Measurements from ENCODE around the gene TRMT1.

TRMT1 gene

DNA sequence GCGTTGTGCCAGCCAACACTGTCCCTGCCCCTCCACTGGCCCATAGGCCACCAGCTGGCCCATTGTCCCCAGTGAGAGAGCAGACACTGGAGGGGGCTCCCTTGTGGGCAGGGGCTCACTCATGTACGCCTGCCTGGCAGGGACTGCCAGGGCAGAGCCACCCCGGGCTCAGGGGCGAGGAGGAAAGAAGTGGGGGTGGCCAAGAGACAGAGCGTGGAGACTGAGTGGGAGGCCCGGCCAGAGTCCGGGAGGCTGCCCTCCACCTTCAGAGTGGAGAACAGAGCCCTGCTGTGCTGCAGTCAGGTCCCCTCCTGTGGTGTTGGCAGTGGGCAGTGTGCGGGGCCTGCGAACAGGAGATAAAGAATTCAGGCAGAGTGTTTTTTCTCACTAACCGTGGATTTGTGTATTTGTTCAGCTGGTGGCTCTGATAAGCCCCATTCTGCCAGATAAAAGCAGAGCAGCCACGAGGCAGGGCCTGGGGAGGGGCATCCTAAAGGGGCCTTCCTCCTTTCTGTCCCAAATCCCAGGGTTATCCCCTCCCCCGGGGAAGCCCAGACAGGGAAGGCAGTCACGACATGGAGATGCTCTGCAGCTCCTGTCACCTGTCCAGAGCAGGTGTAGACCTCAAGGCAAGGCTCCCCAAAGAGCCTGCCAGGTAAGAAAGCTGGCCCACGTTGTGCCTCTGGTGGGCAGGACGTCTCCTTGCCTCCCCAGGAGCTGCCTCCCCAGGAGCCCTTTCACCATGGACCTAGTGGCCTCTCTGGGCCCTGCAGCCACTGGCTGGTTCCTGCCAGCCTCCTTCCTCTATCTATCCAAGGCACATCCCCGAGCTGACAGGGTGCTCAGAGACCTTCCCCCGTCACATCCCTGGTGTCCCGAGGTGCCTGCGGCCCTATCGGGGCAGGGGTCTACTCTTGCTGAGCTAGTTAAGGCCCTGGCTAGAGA, 46.9 kb downstream of the TRMT1 start:
- DNase-seq: no peak

DNA sequence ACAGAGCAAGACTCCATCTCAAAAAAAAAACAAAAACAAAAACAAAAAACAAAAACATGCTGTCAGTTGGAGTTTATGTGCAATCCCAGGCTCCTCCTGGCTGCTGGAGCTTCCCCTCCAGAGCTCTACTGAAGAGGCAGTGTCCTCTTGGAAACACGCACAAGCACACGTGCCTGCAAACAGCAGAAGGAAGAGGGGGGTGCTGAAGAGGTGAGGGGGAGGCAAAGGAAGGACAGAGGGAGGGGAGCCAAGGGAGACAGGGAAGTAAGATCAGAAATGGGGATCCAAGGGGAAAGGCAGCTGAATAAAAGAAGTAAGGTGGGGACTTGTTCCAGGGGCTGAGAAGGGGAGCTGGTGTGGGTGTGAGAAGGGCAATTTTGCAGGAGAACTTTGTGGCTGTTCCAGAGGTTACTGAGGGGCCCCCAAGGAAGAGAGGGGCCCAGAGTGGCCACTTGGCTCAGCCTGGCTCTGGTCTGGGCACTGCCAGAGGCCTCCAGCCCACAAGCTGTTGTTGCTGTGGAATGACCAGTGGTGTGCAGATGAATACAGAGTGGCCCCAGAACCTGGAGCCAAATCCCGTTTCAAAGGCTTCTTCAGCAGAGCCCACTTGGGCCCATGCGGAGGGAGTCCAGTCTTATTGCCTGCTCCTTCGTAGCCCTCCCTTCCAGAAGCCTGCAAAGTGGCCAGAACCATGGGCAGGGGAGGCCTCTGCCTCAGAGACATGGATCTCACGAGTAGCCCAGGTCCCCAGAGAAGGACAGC, 48.3 kb downstream of the TRMT1 start:
- no peak for DNase-seq

DNA sequence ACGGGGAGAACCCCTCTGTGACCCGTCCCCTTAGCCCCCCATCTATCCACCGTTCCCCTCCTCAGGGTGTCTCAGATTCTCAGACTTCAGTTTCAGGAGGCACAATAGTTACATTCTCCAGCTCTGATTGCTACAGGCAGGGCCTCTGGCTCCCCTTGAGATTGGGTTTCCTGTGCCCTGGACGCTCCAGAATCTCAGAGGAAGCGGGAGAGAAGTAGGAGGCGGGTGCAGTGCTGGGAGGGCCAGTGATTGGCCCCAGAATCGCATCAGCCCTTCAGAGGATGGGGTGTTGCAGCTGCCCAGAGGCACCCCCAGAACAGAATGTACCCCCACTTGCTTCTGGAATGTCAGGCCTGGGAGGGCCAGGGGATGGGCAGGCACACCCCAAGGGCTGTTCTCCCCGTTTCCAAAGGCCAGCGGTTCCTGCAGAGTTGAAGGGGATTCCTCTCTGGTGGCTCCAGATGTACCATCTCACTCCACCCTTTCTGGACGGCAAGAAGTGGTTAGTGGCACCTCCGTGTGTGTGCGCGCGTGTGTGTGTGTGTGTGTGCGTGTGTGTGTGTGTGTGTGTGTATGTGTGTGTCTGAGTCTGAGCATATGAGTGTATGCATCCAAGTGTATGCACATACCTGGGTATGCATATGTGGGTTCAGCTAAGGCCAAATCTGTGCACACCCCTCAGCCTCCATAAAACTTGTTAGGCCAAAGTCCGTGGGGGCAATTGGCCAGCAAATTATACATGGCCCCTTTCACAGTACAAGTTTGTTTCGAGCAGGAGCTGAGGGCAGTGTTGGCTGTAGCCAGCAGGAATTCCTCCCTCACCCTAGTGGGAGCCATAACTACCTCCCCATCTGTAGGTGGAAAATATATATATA, 49.4 kb downstream of the TRMT1 start:
- no peak for DNase-seq

DNA sequence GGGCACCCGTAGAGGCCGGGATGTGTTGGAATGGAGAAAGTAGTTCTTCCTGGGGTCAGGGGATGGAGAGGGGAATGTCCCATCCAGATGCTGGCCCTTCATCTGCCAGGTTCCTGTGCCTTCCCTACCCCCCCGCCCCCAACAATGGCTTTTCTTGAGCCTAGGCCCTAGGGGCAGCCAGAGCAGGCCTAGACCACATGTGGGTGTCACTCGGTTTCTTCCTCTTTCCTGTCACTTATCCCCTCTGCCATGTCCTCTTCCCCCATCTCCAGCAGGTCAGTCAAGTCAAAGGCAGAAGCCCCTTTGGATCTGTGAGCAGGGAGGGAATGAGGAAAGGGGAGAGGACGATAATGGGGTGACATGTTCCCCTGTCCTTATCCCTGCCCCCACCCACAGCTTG, 50.3 kb downstream of the TRMT1 start:
- no peak for DNase-seq

DNA sequence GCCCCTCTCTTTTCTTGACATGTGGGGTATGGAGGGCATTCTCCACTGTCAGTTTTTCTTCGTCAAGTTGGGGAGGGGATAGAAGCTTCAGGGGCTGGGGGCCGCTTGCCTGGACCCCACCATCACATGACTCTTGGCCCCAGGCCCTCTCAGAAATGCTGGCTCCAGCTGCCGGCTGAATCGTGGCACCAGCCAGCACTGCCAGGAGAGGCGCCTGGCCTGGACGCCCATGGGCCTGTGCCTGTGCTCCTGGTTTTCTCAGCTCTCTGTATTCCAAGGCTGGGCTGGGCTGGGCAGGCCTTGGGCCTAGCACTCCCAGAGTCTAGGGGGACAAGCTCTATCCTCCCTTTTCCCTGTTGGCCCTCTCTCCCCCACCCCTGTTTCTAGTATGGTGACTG, 52.4 kb downstream of the TRMT1 start:
- no peak for DNase-seq

DNA sequence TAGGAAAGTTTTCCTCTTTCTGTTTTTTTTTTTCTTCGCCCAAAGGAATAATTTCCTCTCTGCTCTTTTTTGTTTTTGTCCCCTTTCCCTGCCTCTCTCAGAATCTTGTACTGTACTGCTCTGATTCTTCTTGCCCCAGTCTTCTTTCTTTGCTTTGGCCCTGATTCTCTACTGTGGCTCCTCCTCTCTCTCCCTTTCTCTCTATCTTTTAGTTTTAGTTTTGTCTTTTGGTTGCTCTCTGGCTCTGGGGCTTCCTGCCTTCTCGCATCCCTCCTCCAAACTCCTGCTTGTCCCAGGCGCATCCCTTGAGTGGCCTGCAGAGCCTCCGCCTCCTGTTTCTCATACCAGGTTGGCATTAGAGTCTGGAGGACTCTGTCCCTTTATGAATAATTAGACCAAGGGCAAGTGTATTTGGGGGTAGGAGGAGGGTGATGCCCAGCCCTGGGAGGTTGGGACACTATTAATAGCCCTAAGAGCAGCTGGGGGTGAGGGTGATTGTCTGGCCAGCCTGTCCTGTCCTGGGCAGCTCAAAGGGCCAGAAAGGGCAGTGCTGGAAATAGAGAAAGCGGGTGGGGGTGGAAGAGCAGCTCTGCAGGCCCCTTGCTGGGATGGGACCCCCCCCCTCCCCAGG, 53.0 kb downstream of the TRMT1 start:
- no peak for DNase-seq

DNA sequence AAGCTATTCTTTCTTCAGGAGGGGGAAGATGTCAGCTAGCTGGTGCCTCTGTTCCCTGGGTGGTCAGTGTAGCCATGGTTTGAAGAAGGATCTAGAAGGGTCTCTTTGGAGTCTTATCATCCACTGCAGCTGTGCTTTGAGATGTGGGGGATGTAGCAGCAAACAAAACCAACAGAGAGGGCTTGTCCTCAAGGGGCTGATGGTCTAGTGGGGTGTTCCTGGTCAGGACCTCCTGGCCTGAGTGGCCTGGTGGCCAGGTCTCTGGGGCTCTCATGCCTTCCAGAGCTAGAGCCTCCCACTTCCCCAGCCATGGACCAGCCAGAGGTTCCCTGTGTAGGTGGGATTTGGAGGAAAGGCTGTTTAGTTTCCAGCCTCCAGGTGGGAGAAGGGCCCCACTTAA, 54.2 kb downstream of the TRMT1 start:
- no peak for DNase-seq

DNA sequence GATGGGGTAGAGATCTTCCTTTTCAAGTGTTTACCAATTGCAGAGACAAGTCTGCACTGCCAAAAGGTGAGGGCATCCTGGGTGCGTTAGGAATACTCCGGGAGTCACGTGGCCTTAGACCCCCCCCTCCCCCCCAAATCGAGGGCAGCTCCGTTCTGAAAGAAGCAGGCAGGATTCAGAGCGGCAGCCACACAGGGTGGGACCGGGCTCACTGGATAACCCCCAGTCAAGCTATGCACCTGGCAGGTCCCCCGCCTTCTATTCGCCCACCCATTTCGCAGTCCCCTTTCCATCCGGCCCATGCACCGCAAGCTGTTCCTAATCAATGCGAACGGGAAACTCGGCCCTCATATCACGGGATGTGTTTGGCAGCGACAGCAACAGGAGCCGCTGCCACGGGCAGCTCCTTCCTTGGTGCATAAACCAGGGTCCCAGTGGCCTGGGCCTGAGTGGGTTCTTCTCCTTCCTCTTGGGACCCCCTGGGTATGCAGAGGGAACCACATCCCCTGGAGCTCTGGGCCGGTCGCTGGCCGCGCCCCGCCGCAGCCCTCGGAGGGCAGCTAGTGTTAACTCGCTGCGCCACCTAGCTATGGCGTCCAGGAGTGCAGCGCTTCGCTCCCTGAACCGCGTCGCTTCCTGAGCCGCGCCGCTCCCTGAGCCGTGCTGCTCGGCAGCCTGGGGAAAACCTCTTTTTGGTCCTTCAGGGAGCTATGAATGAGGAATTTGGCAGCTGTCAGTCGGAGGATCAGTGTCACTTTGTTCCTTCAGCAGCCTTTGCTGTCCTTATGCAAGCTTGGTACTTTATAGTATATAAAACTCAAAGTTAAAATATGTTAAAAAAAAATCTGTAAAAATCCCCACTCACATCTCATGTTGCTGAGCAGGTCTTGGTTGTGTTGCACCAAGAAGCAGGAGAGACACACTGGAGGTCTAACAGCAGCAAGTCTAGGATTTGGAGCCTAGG, 55.3 kb downstream of the TRMT1 start:
- DNase-seq: no peak

DNA sequence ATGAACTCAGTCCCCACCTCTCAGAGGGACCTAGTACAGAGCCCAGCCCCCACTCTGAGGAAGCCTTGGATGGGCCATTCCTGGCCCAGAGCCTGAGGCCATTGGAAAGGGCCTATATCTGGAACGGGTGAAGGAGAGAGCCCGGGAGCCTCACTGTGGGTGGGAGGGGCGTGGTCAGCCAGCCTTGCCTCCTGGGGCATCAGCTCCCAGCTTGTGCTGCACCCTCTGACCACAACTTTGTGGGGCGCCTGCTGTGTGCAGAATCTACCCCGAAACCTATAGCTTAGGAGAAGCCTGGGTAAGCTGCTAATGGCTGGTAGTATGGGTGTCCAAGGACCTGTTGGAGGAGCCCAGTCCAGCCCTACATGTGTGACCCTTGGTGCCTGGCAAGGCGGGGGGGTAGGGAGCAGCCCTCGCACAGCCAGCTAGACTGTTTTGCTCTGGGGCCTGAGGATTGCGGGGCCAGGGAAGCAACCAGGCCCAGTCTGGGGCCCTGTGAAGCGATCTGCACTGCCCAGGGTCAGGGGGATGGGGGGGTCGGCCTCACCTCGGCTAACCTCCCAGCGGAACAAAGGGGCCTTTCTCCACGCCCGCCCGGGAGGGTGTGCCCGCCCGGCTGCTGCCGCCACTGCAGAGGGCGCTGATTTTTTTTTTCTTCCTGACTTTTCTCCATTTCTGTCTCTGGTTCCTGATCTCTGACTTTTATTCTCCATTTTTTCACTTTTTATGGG, 56.1 kb downstream of the TRMT1 start:
- no peak for DNase-seq

DNA sequence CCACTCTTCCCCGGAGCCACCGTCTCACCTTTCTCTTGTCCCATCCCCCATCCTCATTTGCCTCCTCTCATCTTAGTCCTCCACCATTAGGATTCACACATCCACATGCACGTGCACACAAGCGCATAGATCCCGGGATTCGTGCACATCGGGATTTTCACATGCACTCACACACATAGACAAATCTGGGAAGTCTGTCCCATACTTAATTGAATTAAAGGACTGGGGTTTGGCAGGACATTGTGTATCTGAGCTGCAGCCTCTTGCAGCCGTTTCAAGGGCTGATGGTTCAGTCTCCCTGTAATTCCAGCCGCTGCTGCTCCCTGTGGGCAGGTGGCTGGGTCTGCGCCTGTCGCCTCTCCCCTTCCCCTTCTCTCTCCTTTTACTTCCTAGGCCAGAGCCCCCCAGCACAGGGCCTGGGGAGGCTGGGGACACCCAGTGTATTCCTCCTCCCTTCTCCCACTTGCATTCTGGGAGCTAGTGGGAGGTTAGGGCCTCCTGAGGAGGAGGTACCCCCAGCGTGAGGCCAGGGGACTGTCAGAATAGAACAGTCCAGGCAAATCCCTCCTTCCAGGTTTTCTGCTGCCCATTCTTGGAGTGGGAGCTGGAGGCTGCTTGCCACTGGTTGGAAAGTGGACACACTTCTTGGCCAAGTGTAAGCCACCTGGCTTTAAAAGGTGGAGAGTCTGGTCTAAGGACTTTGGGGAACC, 57.4 kb downstream of the TRMT1 start:
- DNase-seq: no peak

DNA sequence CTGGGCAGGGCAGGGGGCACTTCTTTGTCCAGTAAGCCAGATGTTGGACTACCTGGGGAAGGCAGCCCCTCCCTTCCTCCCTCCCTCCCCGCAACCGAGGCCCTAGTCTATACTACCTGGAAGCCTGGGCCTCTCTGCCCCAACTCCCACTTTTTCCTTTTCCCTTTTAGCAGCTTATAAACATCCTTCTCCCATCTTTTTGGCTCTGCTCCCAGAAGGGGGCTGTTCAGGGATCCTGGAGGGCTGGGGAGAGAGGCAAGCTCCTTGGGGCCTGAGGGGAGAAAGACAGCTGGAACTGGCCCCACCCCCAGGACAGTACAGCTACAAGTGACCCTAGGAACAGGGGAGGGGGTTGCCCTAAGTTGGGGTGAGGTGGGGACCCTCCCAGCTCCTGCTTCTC, 58.8 kb downstream of the TRMT1 start:
- no peak for DNase-seq

DNA sequence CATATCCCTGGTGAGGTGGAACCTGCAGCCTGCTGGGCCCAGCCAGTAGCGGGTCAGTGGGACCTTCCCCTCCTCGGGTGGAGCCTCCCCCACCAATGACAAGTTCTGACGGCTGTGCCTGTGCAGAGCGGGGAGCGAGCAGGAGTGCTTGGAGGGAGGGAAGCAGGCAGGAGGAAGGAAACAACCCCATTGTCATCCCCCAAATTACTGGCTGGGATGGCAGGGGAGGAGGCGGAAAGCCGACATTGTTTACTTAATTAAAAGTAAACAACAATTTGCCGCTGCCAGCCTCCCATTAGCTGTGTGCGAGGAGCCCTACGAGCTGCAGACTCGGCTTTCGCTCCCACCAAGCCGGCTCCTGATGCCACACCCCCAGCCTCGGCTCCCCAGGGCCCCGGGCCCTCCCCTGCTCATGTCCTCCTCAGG, 59.4 kb downstream of the TRMT1 start:
- no peak for DNase-seq

DNA sequence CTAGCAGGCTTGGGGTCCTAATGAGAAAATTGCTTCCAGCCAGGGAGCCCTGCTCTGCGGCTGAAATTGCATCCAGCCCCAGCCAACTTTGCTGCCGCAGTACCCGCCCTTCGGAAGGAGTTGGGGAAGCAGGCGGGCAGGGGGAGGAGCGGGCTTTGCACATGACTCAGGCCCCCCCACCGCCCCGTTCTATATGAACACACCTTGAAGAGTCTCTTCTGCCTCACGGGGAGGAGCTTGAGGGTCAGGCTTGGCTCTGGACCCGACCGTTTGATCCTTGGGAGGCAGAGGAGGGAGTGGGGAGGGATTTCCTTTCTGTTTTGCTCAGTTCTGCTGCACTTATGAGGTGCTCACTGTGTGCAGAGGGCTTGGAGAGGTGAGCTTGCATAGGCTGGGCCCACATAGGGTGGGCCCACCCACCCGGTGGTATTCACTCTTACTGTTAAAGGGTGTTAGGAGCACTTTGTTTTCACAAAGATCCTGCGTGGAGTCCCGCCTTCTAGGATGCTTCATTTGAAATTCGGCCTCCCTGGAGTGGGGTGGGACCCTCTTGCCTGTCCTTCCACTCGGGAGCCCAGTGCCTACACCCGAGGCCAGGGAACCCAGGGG, 60.4 kb downstream of the TRMT1 start:
- no peak for DNase-seq

DNA sequence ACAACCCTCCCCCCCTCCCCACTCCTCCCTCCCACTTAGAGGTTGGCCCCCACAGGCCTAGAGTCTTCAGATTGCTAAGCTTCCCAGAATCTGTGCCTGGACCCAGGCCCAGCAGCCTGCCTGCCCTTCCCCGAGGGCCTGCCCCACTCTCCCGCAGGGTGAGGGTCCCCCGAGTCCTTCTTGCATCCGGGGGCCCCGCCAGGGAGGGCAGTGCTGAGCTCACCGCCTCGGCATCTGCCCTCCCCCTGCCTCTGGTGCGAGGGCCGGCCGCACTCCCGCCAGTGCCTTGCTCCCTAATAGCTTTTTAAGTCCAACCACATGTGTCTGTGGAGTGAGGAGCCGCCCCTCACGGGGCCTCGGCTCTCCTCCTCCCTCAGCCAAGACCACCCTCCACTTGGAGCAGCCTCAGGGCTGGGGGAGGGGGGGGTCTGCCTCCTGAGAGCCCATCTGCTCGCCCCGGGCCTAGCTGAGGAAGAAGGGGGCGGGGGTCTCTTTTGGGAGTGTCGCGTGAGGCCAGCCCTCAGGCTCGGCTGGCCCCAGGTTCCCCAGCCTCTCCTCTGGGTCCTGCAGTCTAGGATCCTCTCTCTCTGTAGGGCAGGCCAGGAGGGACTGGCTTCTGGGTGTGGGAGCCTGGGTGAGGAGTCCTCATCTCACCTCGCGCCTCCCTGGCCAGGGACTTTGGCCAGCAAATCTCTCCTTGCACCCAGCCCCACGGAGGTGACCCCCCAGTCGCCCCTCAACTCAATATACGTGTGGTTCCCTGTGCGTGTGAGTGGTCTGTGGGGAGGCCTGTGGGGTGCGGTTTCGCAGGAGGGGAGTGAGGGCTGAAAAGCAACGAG, 61.1 kb downstream of the TRMT1 start:
- no peak for DNase-seq
